Astrocyte of the spinal cord (primary cell): ENCODE results near the gene C16orf96.

ENCODE experiments used
- DNase-seq: peaks from one replicate; pipeline ENCODE4 v3.0.0; 2011; ENCODE audit warnings: low read depth, low spot score
- H3K4me3 ChIP-seq: 2 replicates; pipeline ENCODE4 v1.5.1; 2011; ENCODE audit warnings: low read depth, mild to moderate bottlenecking, low read length, moderate library complexity
- CTCF ChIP-seq: IDR thresholded peaks from 2 replicates; pipeline ENCODE4 v1.5.1; 2012; ENCODE audit warnings: low read depth, mild to moderate bottlenecking, low read length, inconsistent platforms
- in situ Hi-C: cut with HindIII; loops from 2 replicates; pipeline ENCODE4 v1.10.0; 2017; ENCODE audit warnings: low sequenced_read_pairs

The C16orf96 gene

GRCh38 chr16:4556580-4556979, 440 bp downstream of the C16orf96 start:
- in situ Hi-C loops: no loop called here
- no peak for DNase-seq
- no peak for TF ChIP-seq CTCF
- no peak overlapping the region for H3K4me3 ChIP-seq

GRCh38 chr16:4557973-4558372, 1.8 kb downstream of the C16orf96 start:
- no peak for DNase-seq
- TF ChIP-seq CTCF: no peak
- in situ Hi-C loops: no loop called here
- H3K4me3 ChIP-seq: no peak overlapping the region

- TF ChIP-seq CTCF: no peak
- in situ Hi-C loops: no loop called here
- no peak for DNase-seq
- H3K4me3 ChIP-seq: no peak overlapping the region
Measured at GRCh38 chr16:4561596-4561995, 5.5 kb downstream of the C16orf96 start.

- no peak for DNase-seq
- TF ChIP-seq CTCF: no peak
- in situ Hi-C loops: no loop called here
- H3K4me3 ChIP-seq: no peak overlapping the region
Measured at GRCh38 chr16:4564661-4565267, 8.6 kb downstream of the C16orf96 start.

- TF ChIP-seq CTCF: no peak
- DNase-seq: no peak
Measured at GRCh38 chr16:4566144-4566543, 10.0 kb downstream of the C16orf96 start.

GRCh38 chr16:4570086-4570485, 13.9 kb downstream of the C16orf96 start:
- in situ Hi-C loops: no loop called here
- H3K4me3 ChIP-seq: no peak overlapping the region
- no peak for DNase-seq
- no peak for TF ChIP-seq CTCF

More at GRCh38 chr16:4566144-4566543, 10.0 kb downstream of the C16orf96 start:
- H3K4me3 ChIP-seq: no peak overlapping the region
- in situ Hi-C loops: no loop called here
